ENCODE results near the gene C10orf67.

Gene C10orf67

DNA sequence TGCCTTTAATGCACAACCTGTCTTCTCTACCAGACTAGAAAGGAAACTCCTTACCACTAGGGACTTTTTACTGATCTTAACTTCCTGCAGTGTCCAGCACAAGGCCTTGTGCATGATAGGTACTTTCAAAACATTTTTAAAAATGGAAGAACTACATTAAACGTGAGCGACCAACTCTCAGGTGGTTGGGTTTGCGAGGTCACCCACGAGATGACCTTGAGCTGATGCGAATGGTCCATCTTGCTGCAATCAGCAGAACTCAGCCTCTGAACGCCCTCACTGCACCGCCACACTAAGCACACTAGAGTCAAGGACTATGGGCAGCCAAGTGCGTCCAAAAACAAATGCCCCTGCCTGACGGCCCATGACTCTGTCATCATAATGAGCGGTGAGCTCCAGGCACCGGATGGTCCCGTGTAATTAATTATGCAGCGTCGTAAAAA lies 187.3 kb downstream of the C10orf67 start:
- Mint-ChIP-seq H3K27ac (no peak overlapping the region), H3K27me3 (peaks cover 21% of the 10 kb centered on the region), H3K36me3 (no peaks in the 10 kb centered on the region), H3K4me3 (no peak overlapping the region), H3K4me1 (no peaks in the 10 kb centered on the region), H3K9me3 (no peaks in the 10 kb centered on the region)

DNA sequence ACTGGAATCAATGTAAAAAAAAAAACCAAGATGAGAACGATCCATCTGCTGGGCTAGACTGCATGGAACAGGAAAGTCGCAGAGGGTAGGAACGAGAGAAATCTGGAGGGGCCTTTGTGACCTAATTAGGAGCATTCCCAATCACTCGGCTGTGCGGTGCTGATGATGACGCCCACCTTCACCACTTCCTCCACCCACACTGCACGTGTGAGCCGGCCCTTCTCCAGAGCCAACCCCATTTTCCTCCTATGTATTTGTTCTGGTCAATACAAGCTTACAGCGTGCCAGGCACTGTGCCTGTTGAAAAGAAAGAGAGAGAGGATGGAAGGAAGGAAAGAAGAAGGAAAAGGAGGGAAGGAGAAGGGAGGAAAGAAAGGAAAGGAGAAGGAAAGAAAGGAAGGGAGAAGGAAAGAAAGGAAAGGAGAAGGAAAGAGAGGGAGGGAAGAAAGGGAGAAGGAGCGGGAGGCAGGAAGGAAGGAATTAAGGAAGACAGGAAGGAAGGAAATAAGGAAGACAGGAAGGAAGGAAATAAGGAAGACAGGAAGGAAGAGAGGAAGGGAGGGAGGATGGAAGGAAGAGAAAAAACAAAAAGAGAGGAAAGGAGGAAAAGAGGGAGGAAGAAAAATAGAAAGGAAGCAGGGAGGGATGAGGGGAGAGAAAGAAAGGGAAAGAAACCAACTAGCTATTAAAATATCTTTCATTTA lies 188.0 kb downstream of the C10orf67 start:
- H3K4me3 Mint-ChIP-seq: no peak overlapping the region
- H3K4me1 Mint-ChIP-seq: no peaks in the 10 kb centered on the region
- H3K27ac Mint-ChIP-seq: peak overlapping the region; percentile 48
- H3K9me3 Mint-ChIP-seq: no peaks in the 10 kb centered on the region
- H3K27me3 Mint-ChIP-seq: peaks cover 21% of the 10 kb centered on the region
- no peaks in the 10 kb centered on the region for H3K36me3 Mint-ChIP-seq

DNA sequence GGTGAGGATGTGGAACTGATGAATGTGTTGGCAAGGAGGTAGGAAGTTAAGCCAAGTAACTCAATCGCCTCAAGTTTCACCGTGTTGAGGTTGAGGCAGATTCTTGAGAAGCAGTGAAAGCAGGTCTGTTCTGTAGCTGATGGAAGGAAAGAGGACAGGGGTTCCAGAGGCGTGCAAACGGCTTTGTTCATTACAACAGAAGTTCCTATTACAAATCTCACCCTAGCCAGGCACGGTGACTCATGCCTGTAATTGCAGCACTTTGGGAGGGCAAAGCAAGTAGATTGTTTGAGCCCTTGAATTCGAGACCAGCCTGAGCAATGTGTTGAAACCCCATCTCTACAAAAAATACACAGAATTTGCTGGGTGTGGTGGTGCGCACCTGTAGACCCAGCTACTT lies 189.4 kb downstream of the C10orf67 start:
- no peak overlapping the region for H3K4me3 Mint-ChIP-seq
- H3K27ac Mint-ChIP-seq: no peak overlapping the region
- H3K36me3 Mint-ChIP-seq: no peaks in the 10 kb centered on the region
- no peaks in the 10 kb centered on the region for H3K9me3 Mint-ChIP-seq
- no peaks in the 10 kb centered on the region for H3K4me1 Mint-ChIP-seq
- peaks cover 23% of the 10 kb centered on the region for H3K27me3 Mint-ChIP-seq
